SK-N-SH (cell line): Measurements from ENCODE around the gene BNC2. TPM values are rescaled to one million over a fixed set of nuclear protein-coding genes. Genes with fewer than 3 reads are reported as not detected.

ENCODE experiments used
- CTCF ChIA-PET: fragments of 300-600, 350-600 bp; formaldehyde crosslinking; extraction: SDS; loops from one replicate; lab custom pipeline; 2021; lab: Yijun Ruan, JAX
- POLR2A ChIA-PET: fragments of 350-600 bp; sonication (Branson Sonifier 250); formaldehyde crosslinking; extraction: SDS; loops from one replicate; lab custom pipeline; 2020; ENCODE audit warnings: antibody characterized with exemption, inconsistent platforms; lab: Yijun Ruan, JAX
- DNase-seq: peaks from one replicate; pipeline ENCODE4 v3.0.0; 2012
- H2AFZ ChIP-seq: fragments of 200-600 bp; sonication (generic); 2 replicates; pipeline ENCODE4 v1.8.1; 2016; ENCODE audit warnings: antibody characterized with exemption, mild to moderate bottlenecking, low read depth
- H3F3A ChIP-seq: fragments of 200-600 bp; sonication (generic); replicated peaks from 2 replicates; pipeline ENCODE3; 2016; ENCODE audit warnings: antibody characterized with exemption, mild to moderate bottlenecking; ENCODE audit not compliant: insufficient read depth
- H3K27ac ChIP-seq, 2 experiments: fragments of 200-500 bp in 1 of 2; fragments of 200-600 bp in 1 of 2; sonication (Bioruptor generic) in 1 of 2; sonication (generic), shearing (Covaris generic) in 1 of 2; 2 replicates each; pipeline versions ENCODE4 v1.5.1 to v1.6.1; 2014 to 2016; ENCODE audit warnings: low read depth in 2 of 2, inconsistent platforms in 1 of 2, low read length in 1 of 2, mild to moderate bottlenecking in 1 of 2, mixed read lengths in 1 of 2
- H3K27me3 ChIP-seq: fragments of 200-600 bp; sonication (generic), shearing (Covaris generic); 2 replicates; pipeline ENCODE4 v1.6.1; 2016; ENCODE audit warnings: mixed run types; ENCODE audit not compliant: insufficient read depth
- H3K36me3 ChIP-seq, 2 experiments: fragments of 200-500 bp in 1 of 2; fragments of 200-600 bp in 1 of 2; sonication (Bioruptor generic) in 1 of 2; sonication (generic) in 1 of 2; replicated peaks in 1 of 2; 2 replicates each; pipeline versions ENCODE3 to v1.5.1; 2014 to 2016; ENCODE audit warnings: low read length in 1 of 2, mild to moderate bottlenecking in 1 of 2; ENCODE audit not compliant: insufficient read depth in 2 of 2, control insufficient read depth in 1 of 2
- H3K4me1 ChIP-seq, 2 experiments: fragments of 200-500 bp in 1 of 2; fragments of 200-600 bp in 1 of 2; sonication (Bioruptor generic) in 1 of 2; sonication (generic), shearing (Covaris generic) in 1 of 2; 2 replicates each; pipeline versions ENCODE4 v1.5.1 to v1.6.1; 2014 to 2016; ENCODE audit warnings: low read depth in 1 of 2, low read length in 1 of 2, mixed run types in 1 of 2; ENCODE audit not compliant: insufficient read depth in 2 of 2, control insufficient read depth in 1 of 2
- H3K4me2 ChIP-seq: fragments of 200-600 bp; sonication (generic), shearing (Covaris generic); 2 replicates; pipeline ENCODE4 v1.6.1; 2017; ENCODE audit warnings: mixed run types
- H3K4me3 ChIP-seq, 2 experiments: fragments of 200-500 bp in 1 of 2; fragments of 200-600 bp in 1 of 2; sonication (Bioruptor generic) in 1 of 2; sonication (generic), shearing (Covaris generic) in 1 of 2; 2 replicates each; pipeline versions ENCODE4 v1.5.1 to v1.8.1; 2014 to 2016; ENCODE audit warnings: low read depth in 2 of 2, inconsistent platforms in 1 of 2, low read length in 1 of 2, mild to moderate bottlenecking in 1 of 2, mixed read lengths in 1 of 2, moderate library complexity in 1 of 2
- H3K79me2 ChIP-seq: fragments of 200-600 bp; sonication (generic); 2 replicates; pipeline ENCODE4 v1.8.1; 2017; ENCODE audit warnings: mild to moderate bottlenecking; ENCODE audit not compliant: insufficient read depth
- H3K9ac ChIP-seq: fragments of 200-600 bp; sonication (generic); 2 replicates; pipeline ENCODE4 v1.6.1; 2017; ENCODE audit warnings: mixed run types
- H3K9me2 ChIP-seq: fragments of 200-600 bp; sonication (generic); 2 replicates; pipeline ENCODE4 v1.6.1; 2017; ENCODE audit warnings: mixed run types
- H3K9me3 ChIP-seq: fragments of 200-600 bp; sonication (generic); 2 replicates; pipeline ENCODE4 v1.6.1; 2017; ENCODE audit warnings: mixed run types, mild to moderate bottlenecking, moderate library complexity
- H4K20me1 ChIP-seq: fragments of 200-600 bp; sonication (generic); 2 replicates; pipeline ENCODE4 v1.6.1; 2017; ENCODE audit warnings: mild to moderate bottlenecking, mixed run types; ENCODE audit not compliant: insufficient read depth
- CHD2 ChIP-seq: fragments of 150-350 bp; IDR thresholded peaks from 2 replicates; pipeline ENCODE4 v1.6.1; 2018; ENCODE audit warnings: low read length; ENCODE audit not compliant: partially characterized antibody
- ELF1 ChIP-seq: IDR thresholded peaks from 2 replicates; pipeline ENCODE4 v1.4.0; 2012
- EP300 ChIP-seq, 2 experiments: IDR thresholded peaks; 2 replicates each; pipeline versions ENCODE4 v1.4.0 to v1.6.1; 2012; ENCODE audit warnings: borderline replicate concordance in 1 of 2, low read depth in 1 of 2, low read length in 1 of 2
- EZH2phosphoT487 ChIP-seq: fragments of 200-600 bp; sonication (generic); IDR thresholded peaks from 2 replicates; pipeline ENCODE4 v1.6.1; 2017; ENCODE audit warnings: low read depth, mixed run types, mild to moderate bottlenecking, antibody characterized with exemption, moderate library complexity, borderline replicate concordance
- FOSL2 ChIP-seq: IDR thresholded peaks from 2 replicates; pipeline ENCODE4 v1.4.0; 2012; ENCODE audit warnings: low read depth, mild to moderate bottlenecking, moderate library complexity, borderline replicate concordance
- GABPA ChIP-seq: IDR thresholded peaks from 2 replicates; pipeline ENCODE4 v1.4.0; 2012; ENCODE audit warnings: low read depth, mild to moderate bottlenecking
- JUND ChIP-seq: IDR thresholded peaks from 2 replicates; pipeline ENCODE4 v1.4.0; 2012
- MXI1 ChIP-seq: IDR thresholded peaks from 2 replicates; pipeline ENCODE4 v1.6.1; 2012; ENCODE audit warnings: mild to moderate bottlenecking, low read depth, low read length, improper control_type of control experiment
- NFIC ChIP-seq: IDR thresholded peaks from 2 replicates; pipeline ENCODE4 v1.4.0; 2012; ENCODE audit warnings: borderline replicate concordance
- NRF1 ChIP-seq: IDR thresholded peaks from 2 replicates; pipeline ENCODE4 v1.6.1; 2012; ENCODE audit warnings: low read depth, mild to moderate bottlenecking, low read length
- POLR2AphosphoS5 ChIP-seq: IDR thresholded peaks from 2 replicates; pipeline ENCODE4 v1.6.1; 2012; ENCODE audit warnings: low read depth, low read length
- RCOR1 ChIP-seq: fragments of 150-350 bp; IDR thresholded peaks from 2 replicates; pipeline ENCODE4 v1.6.1; 2017; ENCODE audit warnings: antibody characterized with exemption, low read length
- RFX5 ChIP-seq: IDR thresholded peaks from 2 replicates; pipeline ENCODE4 v1.6.1; 2012; ENCODE audit warnings: mild to moderate bottlenecking, improper control_type of control experiment, low read length
- RXRA ChIP-seq: IDR thresholded peaks from 2 replicates; pipeline ENCODE4 v1.4.0; 2012; ENCODE audit warnings: low read depth, mild to moderate bottlenecking, borderline replicate concordance
- SIN3A ChIP-seq: IDR thresholded peaks from 2 replicates; pipeline ENCODE4 v1.6.1; 2012; ENCODE audit warnings: low read depth, mild to moderate bottlenecking, low read length, moderate library complexity, borderline replicate concordance
- SMC3 ChIP-seq: IDR thresholded peaks from 2 replicates; pipeline ENCODE4 v1.6.1; 2012; ENCODE audit warnings: low read depth, low read length, improper control_type of control experiment
- TAF1 ChIP-seq: IDR thresholded peaks from 2 replicates; pipeline ENCODE4 v1.6.1; 2012; ENCODE audit warnings: low read depth, mild to moderate bottlenecking, low read length, moderate library complexity, borderline replicate concordance
- TEAD4 ChIP-seq: IDR thresholded peaks from 2 replicates; pipeline ENCODE4 v1.4.0; 2012; ENCODE audit warnings: mild to moderate bottlenecking, borderline replicate concordance; ENCODE audit not compliant: insufficient read depth
- YY1 ChIP-seq: IDR thresholded peaks from 2 replicates; pipeline ENCODE4 v1.4.0; 2012; ENCODE audit warnings: low read depth, mild to moderate bottlenecking
- whole genome bisulfite sequencing: methylation state at CpG from one replicate; pipeline ENCODE4 v1.1.6; 2017; ENCODE audit warnings: low lambda C conversion rate; 5-methylcytosine and 5-hydroxymethylcytosine counted together
- polyA plus RNA-seq, 3 experiments: library from polyadenylated mRNA; depleted of rRNA; stranded (reverse); fragments of >200 nt; gene quantifications; 2 replicates each; pipeline ENCODE4 v1.2.3, GENCODE V29; 2012
- TF ChIP-seq, protein P1 (sequence below): IDR thresholded peaks from 2 replicates; pipeline ENCODE4; 2012
- TF ChIP-seq, protein P2 (sequence below): fragments of 150-350 bp; IDR thresholded peaks from 2 replicates; pipeline ENCODE4 v1.6.1; 2017; ENCODE audit warnings: antibody characterized with exemption, low read length, low read depth, borderline replicate concordance
- TF ChIP-seq, protein P3 (sequence below): IDR thresholded peaks from 2 replicates; pipeline ENCODE4 v1.4.0; 2012; ENCODE audit warnings: low read depth, borderline replicate concordance

BNC2 gene
- polyA plus RNA-seq, 1 of the 3 experiments (the other 2 are of a cell fraction) = 8.8 TPM

DNA sequence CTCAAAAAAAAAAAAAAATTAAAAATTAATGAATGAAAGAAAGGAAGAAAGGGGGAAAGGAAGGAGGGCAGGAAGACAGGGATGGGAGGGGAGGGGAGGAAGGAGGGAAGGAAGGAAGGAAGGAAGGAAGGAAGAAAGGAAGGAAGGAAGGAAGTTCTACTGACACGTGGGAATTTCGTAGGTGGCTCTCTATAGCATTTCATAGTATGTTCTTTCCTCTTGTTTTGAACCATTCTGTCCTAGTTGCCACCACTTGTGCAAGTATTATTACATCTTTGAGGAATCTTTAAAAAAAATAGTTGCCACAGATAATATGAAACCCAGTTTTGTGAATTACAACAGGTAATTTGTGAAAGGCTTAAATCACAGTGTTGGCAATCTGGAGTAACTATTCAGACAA, 253.8 kb downstream of the BNC2 start:
- Histone ChIP-seq H3K9me2 (no peaks in the 10 kb centered on the region), H3K27me3 (no peaks in the 10 kb centered on the region)
- POLR2A ChIA-PET = no interaction called here

DNA sequence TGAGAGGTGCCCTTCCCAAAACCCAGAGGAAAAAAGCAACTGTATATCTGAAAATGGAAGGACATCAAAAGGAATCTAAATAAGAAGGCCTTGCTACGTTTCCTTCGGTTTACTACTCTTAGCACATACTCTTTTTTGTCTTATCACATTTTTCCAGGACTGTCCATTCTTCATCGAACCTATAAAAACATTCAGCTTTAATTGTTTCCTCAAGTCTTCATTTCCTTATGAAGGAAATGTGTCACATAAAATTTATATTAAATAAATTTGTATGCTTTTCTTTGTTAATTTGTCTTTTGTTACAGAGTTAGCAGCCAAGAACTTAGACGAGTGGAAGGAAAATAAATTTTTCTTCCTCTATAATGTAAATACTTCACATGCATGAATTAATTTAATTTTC, 255.0 kb downstream of the BNC2 start:
- Histone ChIP-seq H3K4me2 (no peak overlapping the region), H2AFZ (no peak overlapping the region), H3K9me2 (no peaks in the 10 kb centered on the region), H3K79me2 (peaks cover 17% of the 10 kb centered on the region; the same call in 1 of the 2 replicates), H3F3A (peaks cover 7% of the 10 kb centered on the region), H3K4me1 (peaks cover 0 to 3% of the 10 kb centered on the region in 2 experiments; a peak in 1 of 4 replicates), H3K27me3 (no peaks in the 10 kb centered on the region), H3K9ac (no peak overlapping the region), H3K36me3 (no peaks in the 10 kb centered on the region), H3K9me3 (no peaks in the 10 kb centered on the region), H3K27ac (no peak overlapping the region), H4K20me1 (no peaks in the 10 kb centered on the region), H3K4me3 (no peak overlapping the region)
- 91% methylated on average over 4 of the region's 4 CpGs for WGBS
- no peak for DNase-seq
- CTCF ChIA-PET = interaction anchor here (1.0 to 1.1 kb wide), 2 partner anchors 9 to 24 kb away, joined by 3 read pairs; no protein-coding TSS in a partner anchor
- POLR2A ChIA-PET = no interaction called here
- TF ChIP-seq RCOR1 (no peak), RFX5 (no peak), JUND (no peak), MXI1 (no peak), EP300 (IDR thresholded peaks at IDR 0.05; ENCODE audit: borderline replicate concordance in 1 of 2, low read depth in 1 of 2, low read length in 1 of 2) (no peak), YY1 (no peak), FOSL2 (no peak), NRF1 (no peak), SIN3A (no peak), ELF1 (no peak), TEAD4 (no peak), CHD2 (no peak)
- TF ChIP-seq, protein P1, sequence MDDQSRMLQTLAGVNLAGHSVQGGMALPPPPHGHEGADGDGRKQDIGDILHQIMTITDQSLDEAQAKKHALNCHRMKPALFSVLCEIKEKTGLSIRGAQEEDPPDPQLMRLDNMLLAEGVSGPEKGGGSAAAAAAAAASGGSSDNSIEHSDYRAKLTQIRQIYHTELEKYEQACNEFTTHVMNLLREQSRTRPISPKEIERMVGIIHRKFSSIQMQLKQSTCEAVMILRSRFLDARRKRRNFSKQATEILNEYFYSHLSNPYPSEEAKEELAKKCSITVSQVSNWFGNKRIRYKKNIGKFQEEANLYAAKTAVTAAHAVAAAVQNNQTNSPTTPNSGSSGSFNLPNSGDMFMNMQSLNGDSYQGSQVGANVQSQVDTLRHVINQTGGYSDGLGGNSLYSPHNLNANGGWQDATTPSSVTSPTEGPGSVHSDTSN = no peak
- TF ChIP-seq, protein P2, sequence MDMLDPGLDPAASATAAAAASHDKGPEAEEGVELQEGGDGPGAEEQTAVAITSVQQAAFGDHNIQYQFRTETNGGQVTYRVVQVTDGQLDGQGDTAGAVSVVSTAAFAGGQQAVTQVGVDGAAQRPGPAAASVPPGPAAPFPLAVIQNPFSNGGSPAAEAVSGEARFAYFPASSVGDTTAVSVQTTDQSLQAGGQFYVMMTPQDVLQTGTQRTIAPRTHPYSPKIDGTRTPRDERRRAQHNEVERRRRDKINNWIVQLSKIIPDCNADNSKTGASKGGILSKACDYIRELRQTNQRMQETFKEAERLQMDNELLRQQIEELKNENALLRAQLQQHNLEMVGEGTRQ = no peak

More for the DNA sequence above, 253.8 kb downstream of the BNC2 start:
- H3K36me3 ChIP-seq = no peaks in the 10 kb centered on the region
- H3F3A ChIP-seq = peaks cover under 1% of the 10 kb centered on the region
- TF ChIP-seq GABPA = no peak
- no peak for TF ChIP-seq POLR2AphosphoS5
- no peak for TF ChIP-seq NFIC
- TF ChIP-seq CHD2 = no peak
- no peak for TF ChIP-seq JUND
- TF ChIP-seq, protein P1 = no peak
- TF ChIP-seq, protein P2 = no peak
- no peak for TF ChIP-seq RCOR1
- TF ChIP-seq, protein P3, sequence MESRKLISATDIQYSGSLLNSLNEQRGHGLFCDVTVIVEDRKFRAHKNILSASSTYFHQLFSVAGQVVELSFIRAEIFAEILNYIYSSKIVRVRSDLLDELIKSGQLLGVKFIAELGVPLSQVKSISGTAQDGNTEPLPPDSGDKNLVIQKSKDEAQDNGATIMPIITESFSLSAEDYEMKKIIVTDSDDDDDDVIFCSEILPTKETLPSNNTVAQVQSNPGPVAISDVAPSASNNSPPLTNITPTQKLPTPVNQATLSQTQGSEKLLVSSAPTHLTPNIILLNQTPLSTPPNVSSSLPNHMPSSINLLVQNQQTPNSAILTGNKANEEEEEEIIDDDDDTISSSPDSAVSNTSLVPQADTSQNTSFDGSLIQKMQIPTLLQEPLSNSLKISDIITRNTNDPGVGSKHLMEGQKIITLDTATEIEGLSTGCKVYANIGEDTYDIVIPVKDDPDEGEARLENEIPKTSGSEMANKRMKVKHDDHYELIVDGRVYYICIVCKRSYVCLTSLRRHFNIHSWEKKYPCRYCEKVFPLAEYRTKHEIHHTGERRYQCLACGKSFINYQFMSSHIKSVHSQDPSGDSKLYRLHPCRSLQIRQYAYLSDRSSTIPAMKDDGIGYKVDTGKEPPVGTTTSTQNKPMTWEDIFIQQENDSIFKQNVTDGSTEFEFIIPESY = no peak
- no peak for TF ChIP-seq EZH2phosphoT487
- no peak for TF ChIP-seq NRF1
- TF ChIP-seq TAF1 = no peak
- TF ChIP-seq SMC3 = no peak
- TF ChIP-seq RFX5 = no peak
- TF ChIP-seq RXRA = no peak
- H3K4me1 ChIP-seq = peaks cover 0 to 4% of the 10 kb centered on the region in 2 experiments; a peak in 2 of 4 replicates
- DNase-seq = no peak
- no peak overlapping the region for H3K4me2 ChIP-seq
- H3K9me3 ChIP-seq = no peaks in the 10 kb centered on the region
- H3K27ac ChIP-seq = no peak overlapping the region
- no peak overlapping the region for H2AFZ ChIP-seq
- 97% methylated on average over 2 of the region's 2 CpGs for WGBS
- CTCF ChIA-PET = interaction anchor here (0.6 kb wide), 1 partner anchor 34 kb away, joined by 3 read pairs; no protein-coding TSS in a partner anchor
- no peak overlapping the region for H3K9ac ChIP-seq
- no peak overlapping the region for H3K4me3 ChIP-seq
- peaks cover 11% of the 10 kb centered on the region; the same call in 1 of the 2 replicates for H3K79me2 ChIP-seq
- H4K20me1 ChIP-seq = no peaks in the 10 kb centered on the region
